Tibial nerve (tissue), 4 donors: ENCODE results near the gene GTPBP4. TPM values are rescaled to one million over a fixed set of nuclear protein-coding genes. Genes with fewer than 3 reads are reported as not detected.

Experiments
- total RNA-seq, 4 donors: library from RNA; depleted of rRNA; stranded (reverse); fragments of >200 nt; gene quantifications; one replicate each; pipeline ENCODE4 v1.1.0, GENCODE V29; 2016

The GTPBP4 gene
- total RNA-seq, 4 donors from 2014 or later = 19.0 to 45.0 (median 33.9) TPM

Other genes starting within 250 kb of the GTPBP4 start
- 10 to 100 TPM; 50.2 to 64.7 (median 58.6) TPM for gene LARP4B, start 56.7 kb upstream of the GTPBP4 start, total RNA-seq
- under 1 TPM in 1 of 4 donors, not detected in 3; 0.30 TPM for gene IDI2, start 37.4 kb downstream of the GTPBP4 start, total RNA-seq
- 10 to 100 TPM; 25.5 to 41.0 (median 33.4) TPM for gene IDI1, start 60.7 kb downstream of the GTPBP4 start, total RNA-seq
- 10 to 100 TPM in 3 of 4 donors, 1 to 10 TPM in 1; 9.6 to 14.4 (median 12.9) TPM for gene WDR37, start 68.0 kb downstream of the GTPBP4 start, total RNA-seq